PC-9 (cell line): ENCODE measurements around the gene FSIP2.

Source experiments
- EZH2 ChIP-seq: fragments of 200-600 bp; sonication (generic); IDR thresholded peaks from 2 replicates; pipeline ENCODE4 v1.8.0; 2017; ENCODE audit warnings: antibody characterized with exemption, low read depth
- TF ChIP-seq, protein P1 (sequence below): fragments of 200-600 bp; sonication (generic); conservative IDR thresholded peaks from 2 replicates; pipeline ENCODE4 v1.6.1; 2017; ENCODE audit warnings: mixed run types, antibody characterized with exemption, mild to moderate bottlenecking, moderate library complexity

GRCh38 chr2:185833864-185834263 lies 95.3 kb downstream of the FSIP2 start:
- TF ChIP-seq, protein P1, sequence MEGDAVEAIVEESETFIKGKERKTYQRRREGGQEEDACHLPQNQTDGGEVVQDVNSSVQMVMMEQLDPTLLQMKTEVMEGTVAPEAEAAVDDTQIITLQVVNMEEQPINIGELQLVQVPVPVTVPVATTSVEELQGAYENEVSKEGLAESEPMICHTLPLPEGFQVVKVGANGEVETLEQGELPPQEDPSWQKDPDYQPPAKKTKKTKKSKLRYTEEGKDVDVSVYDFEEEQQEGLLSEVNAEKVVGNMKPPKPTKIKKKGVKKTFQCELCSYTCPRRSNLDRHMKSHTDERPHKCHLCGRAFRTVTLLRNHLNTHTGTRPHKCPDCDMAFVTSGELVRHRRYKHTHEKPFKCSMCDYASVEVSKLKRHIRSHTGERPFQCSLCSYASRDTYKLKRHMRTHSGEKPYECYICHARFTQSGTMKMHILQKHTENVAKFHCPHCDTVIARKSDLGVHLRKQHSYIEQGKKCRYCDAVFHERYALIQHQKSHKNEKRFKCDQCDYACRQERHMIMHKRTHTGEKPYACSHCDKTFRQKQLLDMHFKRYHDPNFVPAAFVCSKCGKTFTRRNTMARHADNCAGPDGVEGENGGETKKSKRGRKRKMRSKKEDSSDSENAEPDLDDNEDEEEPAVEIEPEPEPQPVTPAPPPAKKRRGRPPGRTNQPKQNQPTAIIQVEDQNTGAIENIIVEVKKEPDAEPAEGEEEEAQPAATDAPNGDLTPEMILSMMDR, result no peak
- no peak for TF ChIP-seq EZH2
